Osteoblast (primary cell): Measurements from ENCODE around the gene WDR45B. TPM values are rescaled to one million over a fixed set of nuclear protein-coding genes. Genes with fewer than 3 reads are reported as not detected.

ENCODE experiments used
- DNase-seq: peaks from one replicate; pipeline ENCODE4 v3.0.0; 2011; ENCODE audit warnings: low spot score, mixed read lengths; ENCODE audit not compliant: insufficient read length; ENCODE audit errors: missing footprints
- H2AFZ ChIP-seq: 2 replicates; pipeline ENCODE4 v1.6.0; 2011; ENCODE audit warnings: mild to moderate bottlenecking, low read length
- H3K27ac ChIP-seq: 2 replicates; pipeline ENCODE4 v1.5.1; 2011; ENCODE audit warnings: mild to moderate bottlenecking, low read depth, low read length, moderate library complexity
- H3K27me3 ChIP-seq: 2 replicates; pipeline ENCODE4 v1.6.0; 2012; ENCODE audit warnings: mild to moderate bottlenecking, control low read depth, inconsistent platforms, low read length, moderate library complexity; ENCODE audit not compliant: insufficient read depth
- H3K36me3 ChIP-seq: 2 replicates; pipeline ENCODE4 v1.5.1; 2011; ENCODE audit warnings: mild to moderate bottlenecking, low read length, control low read depth, moderate library complexity; ENCODE audit not compliant: insufficient read depth
- H3K4me1 ChIP-seq: 2 replicates; pipeline ENCODE4 v1.5.1; 2011; ENCODE audit warnings: mild to moderate bottlenecking, low read length, control low read depth, moderate library complexity; ENCODE audit not compliant: insufficient read depth
- H3K4me2 ChIP-seq: 2 replicates; pipeline ENCODE4 v1.6.0; 2011; ENCODE audit warnings: mild to moderate bottlenecking, low read length; ENCODE audit not compliant: insufficient read depth
- H3K4me3 ChIP-seq: fragments of 200-600 bp; sonication (generic); 3 replicates; pipeline ENCODE4 v1.5.1; 2012; ENCODE audit warnings: mild to moderate bottlenecking, low read length, inconsistent platforms; ENCODE audit not compliant: insufficient read depth
- H3K79me2 ChIP-seq: 2 replicates; pipeline ENCODE4 v1.6.0; 2012; ENCODE audit warnings: mild to moderate bottlenecking, low read length, control low read depth, inconsistent platforms; ENCODE audit not compliant: insufficient read depth
- H3K9me3 ChIP-seq: 2 replicates; pipeline ENCODE4 v1.5.1; 2011; ENCODE audit warnings: low read depth, low read length, control low read depth
- H4K20me1 ChIP-seq: 2 replicates; pipeline ENCODE4 v1.6.0; 2012; ENCODE audit warnings: mild to moderate bottlenecking, low read length, control low read depth; ENCODE audit not compliant: insufficient read depth
- CTCF ChIP-seq: IDR thresholded peaks from 2 replicates; pipeline ENCODE4 v1.5.1; 2011; ENCODE audit warnings: mild to moderate bottlenecking, low read depth, low read length, moderate library complexity; ENCODE audit errors: extremely low read depth
- total RNA-seq: library from RNA; depleted of rRNA; stranded (reverse); fragments of >200 nt; gene quantifications from 2 replicates; pipeline ENCODE4 v1.2.3, GENCODE V29; 2012

WDR45B gene
- total RNA-seq, 1 donor: 66.2 TPM

GRCh38 chr17:82694647-82695046 lies 46.4 kb upstream of the WDR45B start:
- H3K27ac ChIP-seq: no peak overlapping the region

DNA sequence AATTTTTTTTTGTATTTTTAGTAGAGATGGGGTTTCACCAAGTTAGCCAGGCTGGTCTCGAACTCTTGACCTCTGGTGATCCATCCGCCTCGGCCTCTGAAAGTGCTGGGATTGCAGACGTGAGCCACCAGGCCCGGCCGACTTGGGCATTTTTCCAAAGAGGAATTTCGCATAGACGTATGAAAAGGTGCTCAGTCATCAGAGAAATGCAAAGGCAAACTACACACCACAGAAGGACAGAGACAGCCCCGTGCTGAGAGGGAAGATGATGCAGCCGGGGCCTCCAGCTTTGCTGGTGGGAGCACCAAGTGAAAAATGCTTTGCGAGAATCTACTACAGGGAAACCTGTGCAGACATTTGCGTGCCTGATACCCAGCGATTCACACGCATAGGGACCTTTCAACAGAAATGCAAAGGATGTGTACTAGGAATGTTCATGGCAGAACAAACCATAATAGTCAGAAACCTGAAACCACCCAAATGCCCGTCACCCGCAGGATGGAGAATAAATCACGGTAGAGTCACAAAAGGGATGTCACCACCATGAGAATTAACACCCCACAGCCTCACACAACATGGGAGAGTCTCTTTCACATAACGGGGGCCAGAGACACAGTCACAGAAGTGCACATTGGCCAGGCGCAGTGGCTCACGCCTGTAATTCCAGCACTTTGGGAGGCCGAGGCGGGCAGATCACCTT lies 45.1 kb upstream of the WDR45B start:
- H3K27me3 ChIP-seq: no peaks in the 10 kb centered on the region
- peak; percentile 59 for DNase-seq
- no peak overlapping the region for H3K27ac ChIP-seq
- peaks cover 10% of the 10 kb centered on the region for H4K20me1 ChIP-seq
- no peak overlapping the region for H3K4me3 ChIP-seq
- no peak overlapping the region for H2AFZ ChIP-seq
- no peaks in the 10 kb centered on the region for H3K9me3 ChIP-seq
- H3K4me1 ChIP-seq: peaks cover 5% of the 10 kb centered on the region
- no peaks in the 10 kb centered on the region for H3K36me3 ChIP-seq
- H3K4me2 ChIP-seq: no peak overlapping the region
- H3K79me2 ChIP-seq: peaks cover 2% of the 10 kb centered on the region
- TF ChIP-seq CTCF: no peak

More at GRCh38 chr17:82694647-82695046, 46.4 kb upstream of the WDR45B start:
- peak; percentile 80 for DNase-seq
- no peaks in the 10 kb centered on the region for H3K9me3 ChIP-seq
- peaks cover 14% of the 10 kb centered on the region for H4K20me1 ChIP-seq
- H3K4me2 ChIP-seq: no peak overlapping the region
- H3K79me2 ChIP-seq: peaks cover 2% of the 10 kb centered on the region
- H2AFZ ChIP-seq: no peak overlapping the region
- H3K4me1 ChIP-seq: peaks cover 11% of the 10 kb centered on the region
- H3K4me3 ChIP-seq: no peak overlapping the region
- no peaks in the 10 kb centered on the region for H3K27me3 ChIP-seq
- no peaks in the 10 kb centered on the region for H3K36me3 ChIP-seq
- TF ChIP-seq CTCF: no peak

GRCh38 chr17:82692268-82692667 lies 44.0 kb upstream of the WDR45B start:
- Histone ChIP-seq H3K36me3 (no peaks in the 10 kb centered on the region), H3K27me3 (no peaks in the 10 kb centered on the region), H3K79me2 (peaks cover 2% of the 10 kb centered on the region), H2AFZ (no peak overlapping the region), H3K27ac (no peak overlapping the region), H3K4me3 (no peak overlapping the region), H4K20me1 (peaks cover 7% of the 10 kb centered on the region), H3K4me2 (no peak overlapping the region), H3K4me1 (peaks cover 1% of the 10 kb centered on the region), H3K9me3 (no peaks in the 10 kb centered on the region)
- peak; percentile 44 for DNase-seq
- TF ChIP-seq CTCF: no peak

DNA sequence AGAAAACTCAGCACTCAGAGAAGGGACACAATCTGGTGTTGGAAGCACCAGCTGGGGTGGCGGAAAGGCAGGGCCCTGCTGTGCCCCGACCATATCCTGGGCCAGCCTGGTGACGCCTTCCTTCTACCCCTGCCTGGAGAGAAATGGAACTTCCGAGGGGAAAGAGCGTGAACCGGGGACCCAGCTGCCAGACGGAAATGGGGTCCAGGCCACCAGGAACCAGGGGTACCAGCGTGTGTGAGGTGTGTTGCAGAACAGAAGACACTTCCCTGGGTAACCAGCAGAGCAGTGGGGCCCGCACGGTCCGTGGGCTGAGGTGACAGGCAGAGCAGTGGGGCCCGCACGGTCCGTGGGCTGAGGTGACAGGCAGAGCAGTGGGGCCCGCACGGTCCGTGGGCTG lies 43.5 kb upstream of the WDR45B start:
- Histone ChIP-seq H3K9me3 (no peaks in the 10 kb centered on the region), H3K36me3 (no peaks in the 10 kb centered on the region), H3K4me1 (no peaks in the 10 kb centered on the region), H3K27me3 (no peaks in the 10 kb centered on the region), H2AFZ (no peak overlapping the region), H3K79me2 (peaks cover 2% of the 10 kb centered on the region), H3K4me3 (no peak overlapping the region), H3K27ac (no peak overlapping the region), H4K20me1 (peaks cover 4% of the 10 kb centered on the region), H3K4me2 (no peak overlapping the region)
- no peak for TF ChIP-seq CTCF
- peak; percentile 51 for DNase-seq
